Measurements from ENCODE around the gene LRRC47.
"Not testable (repeated sequence)": the region's sequence is repeated elsewhere in the genome, so short reads cannot be mapped to it uniquely, and the experiment has no call there.

Gene LRRC47

GRCh38 chr1:3814771-3815561 is 18.7 kb upstream of the LRRC47 start:
- DNase-seq (ENCODE audit: low spot score): no peak

GRCh38 chr1:3814065-3814464 is 17.8 kb upstream of the LRRC47 start:
- DNase-seq (ENCODE audit: low spot score): no peak

DNA sequence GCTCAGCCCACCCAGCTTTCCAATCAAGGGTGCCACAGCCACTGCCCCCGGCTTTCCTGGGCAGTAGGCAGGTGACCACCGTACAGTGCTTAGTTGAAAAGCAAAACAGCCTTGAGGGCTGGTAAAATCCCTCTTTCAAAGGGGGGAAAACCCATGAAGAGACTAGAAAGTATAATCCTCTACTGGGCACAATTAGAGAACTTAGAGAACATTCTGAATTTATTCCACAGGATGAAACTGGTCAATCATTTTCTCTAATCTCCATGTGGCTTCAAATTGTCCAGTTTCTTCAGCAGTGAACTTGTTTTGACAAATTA is 15.3 kb upstream of the LRRC47 start:
- no peak for DNase-seq (ENCODE audit: low spot score)

DNA sequence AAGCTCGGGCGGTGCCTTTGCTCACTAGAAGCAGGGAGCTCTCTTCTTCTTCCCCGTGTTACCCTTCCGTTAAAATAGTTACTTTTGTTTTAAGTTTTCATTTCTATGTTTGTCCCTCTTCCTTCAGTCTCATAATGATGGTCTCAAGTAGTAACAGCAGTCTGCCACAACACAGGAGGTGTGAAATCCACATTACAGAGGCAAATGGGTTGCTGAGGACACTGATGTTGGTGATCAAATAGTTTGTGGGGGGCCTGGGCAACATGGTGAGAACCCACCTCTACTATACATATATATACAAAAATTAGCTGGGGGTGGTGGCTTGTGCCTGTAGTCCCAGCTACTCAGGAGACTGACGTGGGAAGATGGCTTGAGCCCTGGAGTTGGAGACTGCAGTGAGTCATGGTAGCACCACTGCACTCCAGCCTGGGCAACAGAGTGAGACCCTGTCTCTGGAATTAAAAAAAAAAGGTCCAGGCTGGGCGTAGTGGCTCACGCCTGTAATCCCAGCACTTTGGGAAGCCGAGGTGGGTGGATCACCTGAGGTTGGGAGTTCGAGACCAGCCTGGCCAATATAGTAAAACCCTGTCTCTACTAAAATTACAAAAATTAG is 14.0 kb upstream of the LRRC47 start:
- not testable (repeated sequence) for DNase-seq (ENCODE audit: low spot score)

DNA sequence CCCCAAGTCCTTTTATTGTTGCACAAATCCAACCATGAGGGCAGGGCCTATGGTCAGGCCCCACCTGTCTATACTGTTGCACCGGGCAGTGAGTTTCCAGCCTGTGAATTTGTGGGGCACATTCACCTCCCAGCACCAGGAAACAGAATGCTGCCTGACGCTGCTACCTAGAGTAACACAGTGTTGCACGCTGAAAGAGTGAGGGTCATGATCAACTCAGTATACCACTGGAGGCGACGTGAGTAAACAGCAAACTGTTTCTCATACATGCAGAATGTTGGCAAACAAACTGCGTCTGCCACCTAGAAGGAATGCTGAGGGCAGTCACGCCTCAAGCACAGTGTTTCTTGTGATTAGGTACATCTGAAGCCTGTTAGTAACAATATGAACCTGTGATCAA is 13.4 kb upstream of the LRRC47 start:
- no peak for DNase-seq (ENCODE audit: low spot score)

DNA sequence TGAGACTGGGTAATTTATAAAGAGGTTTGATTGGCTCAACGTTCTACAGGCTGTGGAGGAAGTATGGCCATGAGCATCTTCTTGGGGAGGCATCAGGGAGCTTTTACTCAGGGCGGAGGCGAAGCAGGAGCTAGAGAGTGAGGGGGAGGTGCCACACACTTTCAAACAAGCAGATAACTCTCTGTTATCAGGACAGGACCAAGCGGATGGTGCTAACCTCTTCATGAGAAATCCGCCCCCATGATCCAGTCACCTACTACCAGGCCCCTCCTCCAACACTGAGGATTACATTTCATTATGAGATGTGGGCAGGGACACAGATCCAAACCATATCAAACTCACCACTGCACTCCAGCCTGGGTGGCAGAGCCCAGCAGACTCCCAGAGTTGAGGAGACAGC is 11.5 kb upstream of the LRRC47 start:
- DNase-seq (ENCODE audit: low spot score): no peak

DNA sequence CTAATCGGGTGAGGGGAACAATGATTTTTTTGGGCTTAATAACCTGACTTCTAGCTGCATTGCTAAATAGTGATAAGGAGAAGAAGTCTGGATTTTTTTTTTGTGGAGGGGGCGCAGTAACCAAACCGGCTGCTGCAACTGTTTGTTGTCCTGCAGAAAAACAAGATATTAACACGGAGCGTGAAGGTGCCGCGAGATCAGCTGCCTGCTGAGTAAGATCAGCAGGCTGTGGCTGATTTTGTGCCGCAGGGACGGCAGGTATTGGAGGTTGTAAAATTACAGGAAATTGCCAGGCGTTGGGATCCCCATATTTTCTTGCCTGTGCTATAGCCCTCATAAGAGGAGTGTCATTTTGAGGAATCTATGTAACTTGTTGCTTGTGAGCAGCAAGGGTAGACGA is 8.7 kb upstream of the LRRC47 start:
- no peak for DNase-seq (ENCODE audit: low spot score)

DNA sequence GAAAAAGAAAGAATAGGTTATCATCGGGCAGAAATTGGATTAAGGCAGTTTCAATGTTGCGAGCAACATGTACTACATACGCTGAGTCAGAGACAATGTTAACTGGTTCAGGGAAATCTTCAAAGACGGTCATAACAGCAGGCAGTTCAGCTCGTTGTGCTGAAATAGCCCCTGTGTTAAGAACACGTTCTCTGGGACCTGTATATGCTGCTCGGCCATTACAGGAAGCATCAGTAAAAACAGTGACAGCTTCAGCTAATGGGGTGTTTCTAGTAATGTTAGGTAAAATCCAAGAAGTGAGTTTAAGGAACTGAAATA is 8.3 kb upstream of the LRRC47 start:
- not testable (repeated sequence) for DNase-seq (ENCODE audit: low spot score)

DNA sequence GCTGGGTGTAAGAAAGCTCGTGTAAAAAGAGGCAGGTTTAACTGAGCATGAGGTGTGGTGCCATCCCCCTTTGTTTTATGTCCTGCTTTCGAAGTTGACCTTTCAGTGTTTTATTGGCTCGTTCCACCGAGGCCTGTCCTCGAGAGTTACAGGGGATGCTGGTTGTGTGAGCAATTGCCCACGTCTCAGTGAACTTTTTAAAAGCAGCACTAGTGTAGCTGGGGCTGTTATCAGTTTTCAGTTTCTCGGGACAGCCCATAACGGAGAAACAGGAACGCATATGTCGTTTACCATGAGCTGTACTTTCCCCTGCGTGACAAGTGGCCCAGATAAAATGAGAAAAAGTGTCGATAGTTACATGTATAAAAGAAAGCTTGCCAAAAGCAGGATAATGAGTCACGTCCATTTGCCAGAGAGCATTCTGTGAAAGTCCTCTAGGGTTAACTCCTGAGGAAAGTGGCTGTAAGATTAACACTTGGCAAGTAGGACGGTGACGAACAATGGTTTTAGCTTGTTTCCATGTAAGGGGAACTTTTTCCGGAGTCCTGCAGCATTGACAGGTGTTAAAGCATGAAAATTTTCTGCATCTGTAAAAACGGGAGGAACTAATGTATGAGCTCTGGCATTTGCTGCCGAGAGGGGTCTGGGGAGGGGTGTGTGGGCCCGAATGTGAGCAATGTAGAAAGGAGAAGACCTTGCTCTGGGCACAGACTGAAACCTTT is 7.8 kb upstream of the LRRC47 start:
- DNase-seq (ENCODE audit: low spot score): no peak

DNA sequence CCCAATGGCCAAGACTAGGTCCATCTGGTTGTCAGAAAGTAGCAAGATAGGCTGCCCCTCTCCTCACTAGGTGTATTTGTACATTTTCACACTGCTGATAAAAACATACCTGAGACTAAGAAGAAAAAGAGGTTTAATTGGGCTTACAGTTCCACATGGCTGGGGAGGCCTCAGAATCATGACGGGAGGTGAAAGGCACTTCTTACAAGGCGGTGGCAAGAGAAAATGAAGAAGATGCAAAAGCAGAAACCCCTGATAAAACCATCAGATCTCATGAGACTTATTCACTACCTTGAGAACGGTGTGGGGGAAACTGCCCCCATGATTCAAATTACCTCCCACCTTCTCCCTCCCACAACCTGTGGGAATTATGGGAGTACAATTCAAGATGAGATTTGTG is 4.5 kb upstream of the LRRC47 start:
- not testable (repeated sequence) for DNase-seq (ENCODE audit: low spot score)

DNA sequence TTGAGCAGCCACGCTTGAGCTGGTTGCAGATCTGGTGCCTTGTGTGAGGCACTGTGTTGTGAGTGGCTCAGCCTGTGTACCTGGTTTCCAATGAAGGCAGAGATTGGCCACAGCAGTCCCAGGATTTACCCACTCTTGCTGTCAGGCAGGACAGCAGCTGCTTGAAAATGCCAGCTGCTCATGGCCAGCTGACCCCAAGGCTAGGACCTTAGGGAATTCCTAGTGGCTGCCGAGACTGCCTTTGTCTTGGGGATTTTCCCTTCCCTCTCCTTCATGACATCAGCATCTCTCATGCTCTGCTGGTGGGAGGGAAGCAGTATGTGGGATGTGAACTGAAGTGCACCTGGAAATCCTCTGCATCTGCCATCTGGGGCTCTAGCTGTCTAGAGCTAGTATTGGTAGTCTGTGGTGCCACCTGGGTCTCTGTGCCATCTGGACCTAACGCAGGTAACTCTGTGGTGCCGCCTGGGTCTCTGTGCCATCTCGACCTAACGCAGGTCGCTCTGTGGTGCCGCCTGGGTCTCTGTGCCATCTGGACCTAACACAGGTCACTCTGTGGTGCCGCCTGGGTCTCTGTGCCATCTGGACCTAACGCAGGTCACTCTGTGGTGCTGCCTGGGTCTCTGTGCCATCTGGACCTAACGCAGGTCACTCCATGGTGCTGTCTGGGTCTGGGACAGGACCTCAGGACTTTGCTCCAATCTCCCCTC is 3.8 kb upstream of the LRRC47 start:
- DNase-seq (ENCODE audit: low spot score): no peak

GRCh38 chr1:3795453-3796214 is 664 bp downstream of the LRRC47 start:
- no peak for DNase-seq (ENCODE audit: low spot score)

GRCh38 chr1:3790952-3791351 is 5.3 kb downstream of the LRRC47 start:
- no peak for DNase-seq (ENCODE audit: low spot score)

GRCh38 chr1:3790500-3790923 is 5.8 kb downstream of the LRRC47 start:
- no peak for DNase-seq (ENCODE audit: low spot score)

DNA sequence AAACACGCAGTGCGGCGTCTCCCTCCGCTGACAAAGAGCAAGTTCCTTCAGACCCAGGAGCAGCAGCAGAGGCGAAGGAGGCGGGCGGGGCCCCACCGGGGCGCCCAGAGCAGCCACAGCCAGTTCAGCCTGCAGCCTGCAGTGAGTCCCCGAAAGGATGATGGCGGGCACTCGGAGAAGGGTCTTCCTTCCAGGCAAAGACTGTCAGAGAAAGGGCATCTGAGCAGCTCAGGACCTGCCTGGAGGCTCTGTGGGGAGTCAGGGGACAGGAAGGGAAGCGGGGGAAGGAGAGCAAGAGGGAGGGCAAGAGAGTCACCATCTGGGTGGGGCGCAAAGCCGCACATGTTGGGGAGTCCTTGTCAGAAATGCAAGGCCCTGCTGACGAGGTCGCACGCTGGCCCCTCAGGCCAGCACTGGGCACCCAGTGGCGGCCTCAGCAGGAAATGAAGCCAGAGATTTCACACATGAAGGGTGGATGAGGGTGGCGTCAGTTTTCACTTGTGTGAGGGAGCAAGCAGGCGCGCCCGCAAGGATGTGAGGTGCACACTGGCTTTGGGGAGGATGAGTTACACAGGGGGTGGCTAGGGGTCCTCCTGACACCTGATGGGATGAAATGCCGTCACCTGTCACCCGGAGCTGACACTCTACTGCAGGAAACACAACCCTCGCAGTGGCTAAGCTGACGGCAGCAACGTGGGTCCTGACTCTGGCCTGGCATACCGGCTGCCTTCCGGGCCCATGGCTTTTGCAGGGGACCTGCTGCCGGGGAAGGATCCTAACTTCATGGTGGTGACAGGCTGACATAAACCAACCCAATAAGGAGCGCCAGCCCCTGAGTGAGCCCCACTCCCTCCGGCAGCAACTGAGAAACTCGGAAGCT is 6.6 kb downstream of the LRRC47 start:
- no peak for DNase-seq (ENCODE audit: low spot score)

- DNase-seq (ENCODE audit: low spot score): no peak
Measured at GRCh38 chr1:3788756-3789420, 7.4 kb downstream of the LRRC47 start.

- no peak for DNase-seq (ENCODE audit: low spot score)
Measured at GRCh38 chr1:3787745-3788605, 8.3 kb downstream of the LRRC47 start.

DNA sequence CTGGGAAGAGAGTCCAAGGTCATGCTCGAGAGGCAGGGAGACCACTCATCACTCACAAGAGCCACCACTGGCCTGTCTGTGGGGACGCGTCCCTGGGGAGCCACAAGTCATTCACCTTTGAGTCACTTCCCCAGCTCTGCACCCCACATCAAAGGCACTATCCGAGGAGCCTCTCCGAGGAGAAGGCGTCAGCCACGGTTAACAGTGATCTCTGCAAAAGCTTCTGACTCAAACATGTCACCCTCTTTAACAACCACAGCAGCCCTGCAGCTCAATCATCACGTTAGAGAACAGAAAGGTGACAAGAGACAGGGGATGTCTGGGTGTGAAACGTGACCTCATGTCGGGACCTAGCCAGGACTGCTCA is 9.0 kb downstream of the LRRC47 start:
- DNase-seq (ENCODE audit: low spot score): no peak

DNA sequence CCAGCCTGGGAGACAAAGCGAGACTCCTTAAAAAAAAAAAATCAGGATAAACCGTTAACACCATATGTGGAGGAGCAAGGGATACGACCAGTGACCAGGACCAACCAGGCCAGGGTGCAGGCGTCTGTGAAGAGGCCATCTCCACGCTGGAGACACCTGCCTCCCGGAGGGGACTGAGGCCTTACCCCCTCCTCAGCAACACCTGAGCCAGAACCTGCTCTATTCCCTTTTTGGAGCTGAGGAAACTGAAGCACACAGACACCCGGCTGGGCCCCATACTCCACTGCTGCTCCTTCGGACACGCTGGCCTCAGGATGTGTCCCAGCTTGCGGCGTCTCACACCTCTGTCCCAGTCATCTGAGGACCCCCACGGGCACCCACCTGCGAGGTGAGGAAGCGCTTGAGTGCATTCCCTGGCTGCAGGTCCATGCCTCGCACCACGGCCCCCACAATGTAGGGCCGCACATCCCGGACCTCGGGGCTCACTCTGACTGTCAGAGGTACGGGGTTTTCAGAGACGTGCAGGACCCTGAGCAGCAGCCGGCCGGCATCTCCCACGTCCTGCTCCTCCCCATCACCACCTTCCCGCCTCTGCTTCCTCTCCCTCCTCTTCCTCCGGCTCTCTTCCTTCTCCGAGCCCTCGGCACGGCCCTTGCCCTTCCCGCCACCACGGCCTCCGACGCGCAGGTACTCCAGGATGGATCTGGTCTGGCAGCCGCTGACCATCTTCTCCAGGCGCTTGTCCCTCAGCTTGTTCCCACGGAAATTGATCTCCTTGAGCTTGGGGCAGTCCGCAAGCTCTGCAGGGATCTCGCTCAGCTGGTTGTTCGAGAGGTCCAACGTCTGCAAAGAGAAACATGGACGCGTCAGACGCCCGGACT is 9.6 kb downstream of the LRRC47 start:
- DNase-seq (ENCODE audit: low spot score): no peak
